CD14-positive monocyte (primary cell): ENCODE data around the gene CANT1. TPM values are rescaled to one million over a fixed set of nuclear protein-coding genes. Genes with fewer than 3 reads are reported as not detected.
A peak's percentile ranks its signal among the peaks of the same experiment; 100 is the strongest.

Experiments
- DNase-seq, 3 donors: peaks; one replicate each; pipeline ENCODE4 v3.0.0-alpha.2; 2011 to 2022
- H2AFZ ChIP-seq: 2 replicates; pipeline ENCODE4 v1.6.0; 2012; ENCODE audit warnings: mild to moderate bottlenecking, low read depth, low read length, inconsistent platforms; ENCODE audit not compliant: insufficient read depth, poor library complexity, severe bottlenecking
- H3K27ac ChIP-seq, 2 donors: 1 replicate in 1 of 2; 2 replicates in 1 of 2; pipeline ENCODE4 v1.5.1; 2012 to 2013; ENCODE audit warnings: low read length in 2 of 2, control low read depth in 1 of 2, inconsistent platforms in 1 of 2, low read depth in 1 of 2, mild to moderate bottlenecking in 1 of 2
- H3K27me3 ChIP-seq, 2 donors: one replicate each; pipeline versions ENCODE4 v1.6.0 to v1.6.1; 2011 to 2013; ENCODE audit warnings: low read length in 2 of 2; ENCODE audit not compliant: control insufficient read depth in 2 of 2, insufficient read depth in 2 of 2
- H3K36me3 ChIP-seq, 2 donors: replicated peaks in 1 of 2; 1 replicate in 1 of 2; 2 replicates in 1 of 2; pipeline versions ENCODE4 v1.5.1 to v1.6.1; 2012 to 2013; ENCODE audit warnings: low read length in 2 of 2, control low read depth in 1 of 2, inconsistent platforms in 1 of 2, mild to moderate bottlenecking in 1 of 2; ENCODE audit not compliant: insufficient read depth in 2 of 2, control insufficient read depth in 1 of 2
- H3K4me1 ChIP-seq, 2 donors: 1 replicate in 1 of 2; 2 replicates in 1 of 2; pipeline versions ENCODE4 v1.5.1 to v1.6.1; 2012 to 2013; ENCODE audit warnings: low read length in 2 of 2, control low read depth in 1 of 2, inconsistent platforms in 1 of 2, mild to moderate bottlenecking in 1 of 2, moderate library complexity in 1 of 2; ENCODE audit not compliant: insufficient read depth in 2 of 2, control insufficient read depth in 1 of 2
- H3K4me2 ChIP-seq: replicated peaks from 2 replicates; pipeline ENCODE3; 2012; ENCODE audit warnings: low read length, moderate library complexity, mild to moderate bottlenecking; ENCODE audit not compliant: poor library complexity, severe bottlenecking; ENCODE audit errors: extremely low read depth
- H3K4me3 ChIP-seq, 3 experiments: fragments of 200-600 bp in 1 of 3; sonication (generic) in 1 of 3; replicated peaks in 1 of 3; 1 replicate in 2 of 3; 2 replicates in 1 of 3; pipeline ENCODE4 v1.5.1; 2011 to 2013; ENCODE audit warnings: low read length in 3 of 3, mild to moderate bottlenecking in 3 of 3, control low read depth in 2 of 3, low read depth in 2 of 3, inconsistent platforms in 1 of 3, moderate library complexity in 1 of 3
- H3K79me2 ChIP-seq: 2 replicates; pipeline ENCODE4 v1.6.0; 2012; ENCODE audit warnings: mild to moderate bottlenecking, control low read depth, inconsistent platforms, low read length, moderate library complexity; ENCODE audit not compliant: insufficient read depth
- H3K9ac ChIP-seq: 2 replicates; pipeline ENCODE4 v1.6.0; 2017; ENCODE audit warnings: low read length, mild to moderate bottlenecking; ENCODE audit not compliant: insufficient read depth, poor library complexity, severe bottlenecking
- H3K9me3 ChIP-seq, 2 donors: replicated peaks in 1 of 2; 1 replicate in 1 of 2; 2 replicates in 1 of 2; pipeline versions ENCODE4 v1.5.1 to v1.6.1; 2012 to 2013; ENCODE audit warnings: low read length in 2 of 2, control low read depth in 1 of 2; ENCODE audit not compliant: control insufficient read depth in 1 of 2, insufficient read depth in 1 of 2
- H4K20me1 ChIP-seq: 2 replicates; pipeline ENCODE4 v1.6.0; 2012; ENCODE audit warnings: mild to moderate bottlenecking, low read length, control low read depth, moderate library complexity; ENCODE audit not compliant: insufficient read depth
- H3K27ac Mint-ChIP-seq, 7 donors: one replicate each; pipeline ENCODE4 v1.8.0; 2020; ENCODE audit warnings: mild to moderate bottlenecking in 7 of 7, mixed read lengths in 7 of 7, moderate library complexity in 6 of 7, inconsistent platforms in 2 of 7
- H3K27me3 Mint-ChIP-seq, 3 donors: one replicate each; pipeline ENCODE4 v1.8.0; 2021 to 2022; ENCODE audit warnings: low read depth in 3 of 3, mild to moderate bottlenecking in 3 of 3, mixed read lengths in 3 of 3, moderate library complexity in 3 of 3, inconsistent platforms in 1 of 3
- H3K36me3 Mint-ChIP-seq, 2 donors: one replicate each; pipeline ENCODE4 v1.8.0; 2020; ENCODE audit warnings: mixed read lengths in 2 of 2, inconsistent platforms in 1 of 2, mild to moderate bottlenecking in 1 of 2
- H3K4me1 Mint-ChIP-seq: one replicate; pipeline ENCODE4 v1.8.0; 2020; ENCODE audit warnings: mild to moderate bottlenecking, mixed read lengths
- H3K4me3 Mint-ChIP-seq, 2 donors: one replicate each; pipeline ENCODE4 v1.8.0; 2020; ENCODE audit warnings: mild to moderate bottlenecking in 2 of 2, mixed read lengths in 2 of 2, moderate library complexity in 1 of 2
- H3K9me3 Mint-ChIP-seq, 7 donors: one replicate each; pipeline ENCODE4 v1.8.0; 2020 to 2022; ENCODE audit warnings: mixed read lengths in 7 of 7, mild to moderate bottlenecking in 6 of 7, moderate library complexity in 6 of 7, inconsistent platforms in 2 of 7
- CTCF ChIP-seq: fragments of 200-600 bp; IDR thresholded peaks from one replicate; pipeline ENCODE4 v1.8.0; 2022; ENCODE audit warnings: antibody characterized with exemption, mild to moderate bottlenecking
- WGBS: methylation state at CpG from one replicate; pipeline ENCODE4 v1.1.5; 2013; ENCODE audit warnings: missing lambda C conversion rate; ENCODE audit not compliant: insufficient coverage; 5-methylcytosine and 5-hydroxymethylcytosine counted together
- intact Hi-C, 2 donors: fragments of 100-400 bp; cut with micrococcal nuclease; formaldehyde crosslinking; loops; one replicate each; pipeline versions ENCODE4 v1.15.0 to v1.15.1; 2023
- polyA plus RNA-seq, 3 donors: library from polyadenylated mRNA; depleted of rRNA in 1 of 3; unstranded in 2 of 3; stranded (reverse) in 1 of 3; fragments of 300-500 nt in 2 of 3; fragments of >200 nt in 1 of 3; fragmentation: Illumina TruSeq in 2 of 3; gene quantifications; 1 replicate in 2 of 3; 2 replicates in 1 of 3; pipeline ENCODE4 v1.2.3, GENCODE V29; 2012 to 2021

Gene CANT1
- polyA plus RNA-seq, 3 donors: 10.6 to 16.6 (median 14.3) TPM

DNA sequence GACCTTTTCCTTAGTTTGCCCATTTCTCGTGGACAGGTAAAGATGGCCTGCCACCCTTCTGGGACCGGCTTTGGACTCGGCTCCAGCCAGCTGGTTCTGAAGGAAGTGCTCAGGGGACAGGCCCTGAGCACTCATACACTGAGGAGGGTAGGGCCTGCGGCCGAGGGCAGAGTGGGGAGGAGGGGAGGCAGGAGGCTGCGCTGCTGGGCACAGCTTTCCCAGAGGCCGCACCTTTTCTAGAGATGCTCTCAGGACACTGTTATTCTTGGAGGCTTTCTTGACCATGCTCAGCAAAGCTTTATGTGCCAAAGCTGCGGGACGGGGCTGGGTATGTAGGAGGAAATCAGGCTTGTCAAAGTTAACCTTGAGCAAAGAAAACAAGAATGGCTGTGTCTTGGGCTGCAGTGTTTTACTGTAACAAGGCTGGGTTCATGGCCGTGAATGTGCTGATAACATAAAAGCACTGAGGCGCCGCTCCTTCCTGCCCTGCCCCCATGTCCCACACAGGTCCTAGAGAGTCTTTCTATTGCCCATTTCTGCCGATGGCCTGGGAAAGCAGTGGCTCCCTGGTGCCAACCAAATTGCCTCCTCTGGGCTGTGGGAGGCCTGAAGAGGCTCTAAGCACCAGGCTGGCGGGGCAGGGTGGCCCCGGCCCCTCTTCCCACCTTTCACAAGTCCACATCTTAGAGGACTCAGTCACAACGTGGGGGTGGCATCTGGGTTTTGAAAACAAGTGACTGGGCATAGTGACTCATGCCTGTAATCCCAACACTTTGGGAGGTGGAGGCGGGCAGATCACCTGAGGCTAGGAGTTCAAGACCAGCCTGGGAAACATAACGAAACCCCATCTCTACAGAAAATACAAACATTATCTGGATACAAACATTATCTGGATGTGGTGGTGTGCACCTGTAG lies 62.1 kb downstream of the CANT1 start:
- peaks cover 3 to 7% of the 10 kb centered on the region in 2 donors for H3K36me3 Mint-ChIP-seq
- Histone ChIP-seq H3K4me1 (peaks cover 9 to 12% of the 10 kb centered on the region in 2 donors), H3K27ac (no peak overlapping the region), H3K4me3 (no peak overlapping the region), H2AFZ (no peak overlapping the region), H3K4me2 (no peak overlapping the region), H3K79me2 (no peaks in the 10 kb centered on the region), H3K9ac (no peak overlapping the region), H3K36me3 (no peaks in the 10 kb centered on the region), H4K20me1 (no peaks in the 10 kb centered on the region), H3K27me3 (no peaks in the 10 kb centered on the region), H3K9me3 (peaks cover 15 to 30% of the 10 kb centered on the region in 2 donors)
- no peak overlapping the region for H3K27ac Mint-ChIP-seq
- no peak for TF ChIP-seq CTCF
- H3K9me3 Mint-ChIP-seq: peaks cover 7 to 31% (median 24%) of the 10 kb centered on the region in 7 donors
- no peak for DNase-seq
- peaks cover 11% of the 10 kb centered on the region for H3K4me1 Mint-ChIP-seq
- H3K27me3 Mint-ChIP-seq: peaks cover 0 to 9% (median 8%) of the 10 kb centered on the region in 3 donors
- WGBS: 96% methylated on average over 13 of the region's 18 CpGs
- H3K4me3 Mint-ChIP-seq: no peak overlapping the region
- intact Hi-C loops: no loop called here

DNA sequence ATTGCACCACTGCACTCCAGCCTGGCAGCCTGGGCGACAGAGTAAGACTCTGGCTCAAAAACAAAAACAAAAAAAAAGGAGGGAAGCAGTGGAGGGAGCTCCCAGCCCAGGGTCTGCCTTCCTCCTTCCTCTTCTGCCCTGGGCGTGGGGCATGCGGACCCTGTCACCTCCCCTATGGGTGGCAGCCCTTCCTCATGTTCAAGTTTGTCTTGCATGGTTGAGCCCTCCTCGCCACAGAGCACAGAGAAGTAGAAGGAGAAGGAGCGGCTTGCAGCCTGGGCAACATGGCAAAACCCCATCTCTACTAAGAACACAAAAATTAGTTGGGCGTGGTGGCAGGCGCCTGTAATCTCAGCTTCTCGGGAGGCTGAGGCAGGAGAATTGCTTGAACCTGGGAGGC lies 62.9 kb downstream of the CANT1 start:
- Histone ChIP-seq H3K4me3 (no peak overlapping the region), H3K27ac (no peak overlapping the region), H4K20me1 (no peaks in the 10 kb centered on the region), H3K36me3 (no peaks in the 10 kb centered on the region), H2AFZ (no peak overlapping the region), H3K9ac (no peak overlapping the region), H3K79me2 (no peaks in the 10 kb centered on the region), H3K4me2 (no peak overlapping the region), H3K27me3 (no peaks in the 10 kb centered on the region), H3K9me3 (peaks cover 15 to 22% of the 10 kb centered on the region in 2 donors), H3K4me1 (peaks cover 9 to 12% of the 10 kb centered on the region in 2 donors)
- H3K4me3 Mint-ChIP-seq: peak overlapping the region in 1 of 2 donors; percentile 67
- intact Hi-C loops: no loop called here
- H3K9me3 Mint-ChIP-seq: peaks cover 7 to 25% (median 22%) of the 10 kb centered on the region in 7 donors
- peaks cover 3 to 7% of the 10 kb centered on the region in 2 donors for H3K36me3 Mint-ChIP-seq
- no CpG with 5 or more reads among the region's 8 CpGs for WGBS
- peak overlapping the region in 2 of 7 donors; percentile 37 to 54 for H3K27ac Mint-ChIP-seq
- no peak for DNase-seq
- H3K27me3 Mint-ChIP-seq: peaks cover 0 to 8% (median 7%) of the 10 kb centered on the region in 3 donors
- H3K4me1 Mint-ChIP-seq: peaks cover 11% of the 10 kb centered on the region
- no peak for TF ChIP-seq CTCF
